OCI-LY1 (cell line): ENCODE data around the gene RBM44.

Experiments
- H2AFZ ChIP-seq: fragments of 200-600 bp; sonication (generic), shearing (Covaris generic); 2 replicates; pipeline ENCODE4 v1.6.0; 2014; ENCODE audit warnings: antibody characterized with exemption, mild to moderate bottlenecking, low read length
- H3F3A ChIP-seq: fragments of 200-600 bp; sonication (generic), shearing (Covaris generic); 2 replicates; pipeline ENCODE4 v1.6.0; 2014; ENCODE audit warnings: mild to moderate bottlenecking, antibody characterized with exemption, low read length, moderate library complexity; ENCODE audit not compliant: insufficient read depth
- H3K27ac ChIP-seq: fragments of 200-600 bp; sonication (generic); 2 replicates; pipeline ENCODE4 v1.5.1; 2014; ENCODE audit warnings: low read length, mixed run types, mild to moderate bottlenecking, low read depth; ENCODE audit not compliant: poor library complexity, severe bottlenecking
- H3K27me3 ChIP-seq: fragments of 200-600 bp; sonication (generic); 2 replicates; pipeline ENCODE4 v1.6.0; 2014; ENCODE audit warnings: antibody characterized with exemption, mild to moderate bottlenecking, low read length, moderate library complexity; ENCODE audit not compliant: insufficient read depth
- H3K36me3 ChIP-seq: fragments of 200-600 bp; sonication (generic); 2 replicates; pipeline ENCODE4 v1.6.1; 2014; ENCODE audit warnings: mild to moderate bottlenecking, antibody characterized with exemption, low read length, moderate library complexity, mixed read lengths; ENCODE audit not compliant: insufficient read depth
- H3K4me1 ChIP-seq: fragments of 200-600 bp; sonication (generic); 2 replicates; pipeline ENCODE4 v1.5.1; 2014; ENCODE audit warnings: mild to moderate bottlenecking, low read length, moderate library complexity; ENCODE audit not compliant: insufficient read depth, severe bottlenecking
- H3K4me2 ChIP-seq: fragments of 200-600 bp; sonication (generic), shearing (Covaris generic); 2 replicates; pipeline ENCODE4 v1.6.1; 2014; ENCODE audit warnings: low read length
- H3K4me3 ChIP-seq: fragments of 200-600 bp; sonication (generic); 2 replicates; pipeline ENCODE4 v1.5.1; 2014; ENCODE audit warnings: low read length, low read depth, mild to moderate bottlenecking, mixed read lengths; ENCODE audit not compliant: poor library complexity, severe bottlenecking
- H3K79me2 ChIP-seq: fragments of 200-600 bp; shearing (Covaris generic); 2 replicates; pipeline ENCODE4 v1.6.1; 2016; ENCODE audit warnings: mixed run types, low read length, mixed read lengths; ENCODE audit not compliant: insufficient read depth
- H3K9ac ChIP-seq: fragments of 200-600 bp; sonication (generic), shearing (Covaris generic); 2 replicates; pipeline ENCODE4 v1.6.1; 2014; ENCODE audit warnings: mild to moderate bottlenecking, low read length, mixed read lengths
- H3K9me2 ChIP-seq: fragments of 200-600 bp; sonication (generic), shearing (Covaris generic); 2 replicates; pipeline ENCODE4 v1.6.1; 2014; ENCODE audit warnings: low read depth, mild to moderate bottlenecking, low read length, mixed read lengths
- H3K9me3 ChIP-seq: fragments of 200-600 bp; shearing (Covaris generic); 2 replicates; pipeline ENCODE4 v1.6.1; 2014; ENCODE audit warnings: low read length, mixed read lengths
- H4K20me1 ChIP-seq: fragments of 200-600 bp; sonication (generic), shearing (Covaris generic); 2 replicates; pipeline ENCODE4 v1.6.0; 2016; ENCODE audit warnings: mild to moderate bottlenecking, low read length; ENCODE audit not compliant: insufficient read depth
- EZH2 ChIP-seq: fragments of 200-600 bp; sonication (generic), shearing (Covaris generic); IDR thresholded peaks from 2 replicates; pipeline ENCODE4 v1.8.0; 2017; ENCODE audit warnings: borderline replicate concordance, mixed run types, mild to moderate bottlenecking, antibody characterized with exemption, low read length, moderate library complexity, mixed read lengths
- TF ChIP-seq, protein P1 (sequence below): fragments of 200-600 bp; sonication (generic), shearing (Covaris generic); IDR thresholded peaks from 2 replicates; pipeline ENCODE4 v1.5.1; 2017; ENCODE audit warnings: mild to moderate bottlenecking, antibody characterized with exemption, low read length, moderate library complexity, mixed read lengths

RBM44 gene

DNA sequence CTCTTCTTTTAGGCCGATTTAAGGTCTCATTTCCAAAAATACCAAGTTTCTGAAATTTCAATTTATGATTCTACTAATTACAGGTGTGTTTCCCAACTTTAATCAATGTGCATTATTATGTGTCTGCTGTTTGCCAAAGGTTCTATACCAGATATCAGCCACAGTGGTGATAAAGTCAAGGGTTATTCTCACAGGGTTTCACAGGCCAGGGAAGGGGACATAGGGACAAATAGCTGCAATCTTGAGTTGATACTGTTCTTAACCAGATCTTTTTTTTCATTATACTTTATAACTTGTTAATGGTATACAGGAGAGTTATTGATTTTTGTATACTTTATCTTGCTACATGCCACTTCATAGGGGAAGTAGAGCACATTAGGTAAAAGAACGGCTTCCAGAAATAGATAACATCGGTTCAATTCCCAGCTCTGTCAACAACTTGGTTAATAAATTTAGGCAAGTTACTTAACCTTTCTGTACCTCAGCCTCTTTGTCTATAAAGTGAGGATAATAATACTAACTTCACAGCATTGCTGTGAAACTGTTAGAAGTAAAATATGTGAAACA, 28.9 kb downstream of the RBM44 start:
- no peaks in the 10 kb centered on the region for H3K4me1 ChIP-seq
- no peaks in the 10 kb centered on the region for H3F3A ChIP-seq
- H3K9ac ChIP-seq: no peak overlapping the region
- no peak overlapping the region for H3K27ac ChIP-seq
- TF ChIP-seq, protein P1, sequence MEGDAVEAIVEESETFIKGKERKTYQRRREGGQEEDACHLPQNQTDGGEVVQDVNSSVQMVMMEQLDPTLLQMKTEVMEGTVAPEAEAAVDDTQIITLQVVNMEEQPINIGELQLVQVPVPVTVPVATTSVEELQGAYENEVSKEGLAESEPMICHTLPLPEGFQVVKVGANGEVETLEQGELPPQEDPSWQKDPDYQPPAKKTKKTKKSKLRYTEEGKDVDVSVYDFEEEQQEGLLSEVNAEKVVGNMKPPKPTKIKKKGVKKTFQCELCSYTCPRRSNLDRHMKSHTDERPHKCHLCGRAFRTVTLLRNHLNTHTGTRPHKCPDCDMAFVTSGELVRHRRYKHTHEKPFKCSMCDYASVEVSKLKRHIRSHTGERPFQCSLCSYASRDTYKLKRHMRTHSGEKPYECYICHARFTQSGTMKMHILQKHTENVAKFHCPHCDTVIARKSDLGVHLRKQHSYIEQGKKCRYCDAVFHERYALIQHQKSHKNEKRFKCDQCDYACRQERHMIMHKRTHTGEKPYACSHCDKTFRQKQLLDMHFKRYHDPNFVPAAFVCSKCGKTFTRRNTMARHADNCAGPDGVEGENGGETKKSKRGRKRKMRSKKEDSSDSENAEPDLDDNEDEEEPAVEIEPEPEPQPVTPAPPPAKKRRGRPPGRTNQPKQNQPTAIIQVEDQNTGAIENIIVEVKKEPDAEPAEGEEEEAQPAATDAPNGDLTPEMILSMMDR: no peak
- no peak for TF ChIP-seq EZH2
- no peaks in the 10 kb centered on the region; the same call in 1 of the 2 replicates for H3K27me3 ChIP-seq
- no peak overlapping the region for H3K4me2 ChIP-seq
- H3K4me3 ChIP-seq: no peak overlapping the region
- no peaks in the 10 kb centered on the region for H3K79me2 ChIP-seq
- no peaks in the 10 kb centered on the region for H3K36me3 ChIP-seq
- no peak overlapping the region for H2AFZ ChIP-seq
- H3K9me2 ChIP-seq: no peaks in the 10 kb centered on the region
- H4K20me1 ChIP-seq: no peaks in the 10 kb centered on the region
- H3K9me3 ChIP-seq: no peaks in the 10 kb centered on the region

DNA sequence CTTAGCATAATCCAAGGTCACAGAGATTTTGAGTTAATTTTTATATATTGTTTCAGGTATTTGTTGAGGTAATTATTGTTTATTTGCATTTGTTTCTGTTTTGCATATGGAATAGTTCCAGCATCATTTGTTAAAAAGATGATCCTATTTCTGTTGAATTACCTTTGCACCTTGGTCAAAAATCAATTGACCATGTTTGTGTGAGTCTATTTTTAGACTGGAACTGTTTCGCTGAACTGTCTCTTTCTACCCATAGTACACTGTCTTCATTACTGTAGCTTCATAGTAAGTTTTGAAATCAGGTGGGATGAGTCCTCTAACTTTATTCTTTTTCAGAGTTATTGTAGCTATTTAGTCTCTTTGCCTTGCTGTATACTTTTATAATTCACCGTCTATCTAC, 31.9 kb downstream of the RBM44 start:
- TF ChIP-seq, protein P1: no peak
- no peak for TF ChIP-seq EZH2
- H3K9me3 ChIP-seq: no peaks in the 10 kb centered on the region

DNA sequence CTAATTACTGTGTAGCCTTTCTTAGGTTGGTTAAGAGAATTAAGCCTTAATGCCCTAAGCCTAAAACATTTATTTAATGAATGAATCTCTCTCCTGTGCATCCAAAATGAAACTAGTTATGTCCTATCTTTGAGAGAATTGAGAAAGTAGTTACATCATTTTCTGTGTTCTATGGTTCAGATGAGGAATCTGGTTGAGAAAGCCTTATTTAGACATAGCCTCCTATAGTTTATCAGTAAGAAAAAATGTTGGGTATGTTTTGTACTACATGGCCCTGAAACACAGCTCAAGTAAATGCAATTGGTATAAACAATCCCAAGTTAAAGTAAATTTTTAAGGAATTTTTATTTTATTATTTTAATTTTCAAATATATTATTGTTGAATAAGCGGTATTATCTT, 35.0 kb downstream of the RBM44 start:
- H3K9me2 ChIP-seq: no peaks in the 10 kb centered on the region
- H3K9me3 ChIP-seq: no peaks in the 10 kb centered on the region
- no peaks in the 10 kb centered on the region for H3K36me3 ChIP-seq
- H3K4me2 ChIP-seq: no peak overlapping the region
- TF ChIP-seq, protein P1: no peak
- no peak for TF ChIP-seq EZH2
- H3F3A ChIP-seq: no peaks in the 10 kb centered on the region
- H3K4me1 ChIP-seq: no peaks in the 10 kb centered on the region
- H3K9ac ChIP-seq: no peak overlapping the region
- no peak overlapping the region for H3K4me3 ChIP-seq
- H4K20me1 ChIP-seq: no peaks in the 10 kb centered on the region
- no peaks in the 10 kb centered on the region; the same call in 1 of the 2 replicates for H3K27me3 ChIP-seq
- no peak overlapping the region for H2AFZ ChIP-seq
- no peak overlapping the region for H3K27ac ChIP-seq
- H3K79me2 ChIP-seq: no peaks in the 10 kb centered on the region

More for the DNA sequence above, 31.9 kb downstream of the RBM44 start:
- H3K9me2 ChIP-seq: no peaks in the 10 kb centered on the region
- H3K27me3 ChIP-seq: no peaks in the 10 kb centered on the region; the same call in 1 of the 2 replicates
- H3K4me3 ChIP-seq: no peak overlapping the region
- H3K36me3 ChIP-seq: no peaks in the 10 kb centered on the region
- H3K27ac ChIP-seq: no peak overlapping the region
- H4K20me1 ChIP-seq: no peaks in the 10 kb centered on the region
- H3K4me2 ChIP-seq: no peak overlapping the region
- H3F3A ChIP-seq: no peaks in the 10 kb centered on the region
- H3K79me2 ChIP-seq: no peaks in the 10 kb centered on the region
- H2AFZ ChIP-seq: no peak overlapping the region
- no peaks in the 10 kb centered on the region for H3K4me1 ChIP-seq
- no peak overlapping the region for H3K9ac ChIP-seq
